Testis (tissue), 2 donors: ENCODE results near the gene MISP.

Source experiments
- POLR2A ChIP-seq: fragments of 450-650 bp; IDR thresholded peaks from one replicate; pipeline ENCODE4 v1.6.1; 2017; ENCODE audit warnings: antibody characterized with exemption, mild to moderate bottlenecking, moderate library complexity
- TF ChIP-seq, protein P1 (sequence below), 3 experiments: fragments of 450-650 bp in 2 of 3; fragments of 200-600 bp in 1 of 3; sonication (generic) in 1 of 3; IDR thresholded peaks; one replicate each; pipeline ENCODE4 v1.5.1; 2016 to 2019; ENCODE audit warnings: antibody characterized with exemption in 3 of 3, mild to moderate bottlenecking in 2 of 3, moderate library complexity in 1 of 3

DNA sequence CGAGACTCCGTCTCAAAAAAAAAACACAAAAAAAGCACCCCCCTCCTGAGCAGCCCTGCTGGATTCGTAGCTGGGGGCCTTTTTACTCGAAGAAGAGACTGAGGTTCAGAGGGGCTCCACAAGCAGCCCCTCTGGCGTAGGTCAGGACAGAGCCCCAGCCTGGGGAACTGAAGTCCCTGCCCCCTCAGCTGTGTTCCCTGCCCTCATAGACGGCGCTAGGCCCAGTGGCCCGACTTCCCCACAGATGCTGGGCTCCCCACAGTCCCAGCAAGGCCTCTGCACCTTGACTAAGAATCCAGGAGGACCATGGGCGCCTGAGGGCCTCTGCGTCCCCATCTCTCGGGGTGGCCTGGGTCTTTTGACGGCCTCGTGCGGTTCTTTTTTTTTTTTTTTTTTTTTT, 1.1 kb upstream of the MISP start:
- TF ChIP-seq, protein P1, sequence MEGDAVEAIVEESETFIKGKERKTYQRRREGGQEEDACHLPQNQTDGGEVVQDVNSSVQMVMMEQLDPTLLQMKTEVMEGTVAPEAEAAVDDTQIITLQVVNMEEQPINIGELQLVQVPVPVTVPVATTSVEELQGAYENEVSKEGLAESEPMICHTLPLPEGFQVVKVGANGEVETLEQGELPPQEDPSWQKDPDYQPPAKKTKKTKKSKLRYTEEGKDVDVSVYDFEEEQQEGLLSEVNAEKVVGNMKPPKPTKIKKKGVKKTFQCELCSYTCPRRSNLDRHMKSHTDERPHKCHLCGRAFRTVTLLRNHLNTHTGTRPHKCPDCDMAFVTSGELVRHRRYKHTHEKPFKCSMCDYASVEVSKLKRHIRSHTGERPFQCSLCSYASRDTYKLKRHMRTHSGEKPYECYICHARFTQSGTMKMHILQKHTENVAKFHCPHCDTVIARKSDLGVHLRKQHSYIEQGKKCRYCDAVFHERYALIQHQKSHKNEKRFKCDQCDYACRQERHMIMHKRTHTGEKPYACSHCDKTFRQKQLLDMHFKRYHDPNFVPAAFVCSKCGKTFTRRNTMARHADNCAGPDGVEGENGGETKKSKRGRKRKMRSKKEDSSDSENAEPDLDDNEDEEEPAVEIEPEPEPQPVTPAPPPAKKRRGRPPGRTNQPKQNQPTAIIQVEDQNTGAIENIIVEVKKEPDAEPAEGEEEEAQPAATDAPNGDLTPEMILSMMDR (IDR thresholded peaks at IDR 0.05), result no peak
- TF ChIP-seq POLR2A, result no peak
